Muscle of arm (tissue), 14 donors: ENCODE measurements around the gene ZNF75A. TPM values are rescaled to one million over a fixed set of nuclear protein-coding genes. Genes with fewer than 3 reads are reported as not detected.
"Not testable (repeated sequence)": the region's sequence is repeated elsewhere in the genome, so short reads cannot be mapped to it uniquely, and the experiment has no call there.

ENCODE experiments used
- DNase-seq: peaks from one replicate; pipeline ENCODE4 v3.0.0-alpha.2; 2013
- long read RNA-seq, 11 donors: transcript quantifications; one replicate each; lab custom pipeline, GENCODE V29; 2026
- polyA plus RNA-seq, 12 donors: library from polyadenylated mRNA; unstranded; fragments of 120-200 nt; gene quantifications; one replicate each; pipeline ENCODE4 v1.2.1, GENCODE V29; 2013; ENCODE audit not compliant: insufficient read length in 12 of 12

Gene ZNF75A
- 10 to 100 TPM in 11 of 12 donors, not detected in 1; 19.6 to 54.6 (median 32.0) TPM for polyA plus RNA-seq
- long read RNA-seq, donor 1, transcript ZNF75A-206 (1 exons, 3,989 nt), result major isoform, 6 of 8 reads
- long read RNA-seq, donor 1, partial matches to known transcripts, result 0 of 8 reads
- long read RNA-seq, donor 1, other reads (novel, unspliced or antisense), result 0 of 8 reads
- long read RNA-seq, donor 2, partial matches to known transcripts, result 0 of 11 reads
- long read RNA-seq, donor 2, other reads (novel, unspliced or antisense), result 0 of 11 reads
- long read RNA-seq, donor 3, partial matches to known transcripts, result 0 of 3 reads
- long read RNA-seq, donor 3, other reads (novel, unspliced or antisense), result 0 of 3 reads
- long read RNA-seq, donor 4, transcript ZNF75A-206 (1 exons, 3,989 nt), result major isoform, 5 of 9 reads
- long read RNA-seq, donor 4, partial matches to known transcripts, result 0 of 9 reads
- long read RNA-seq, donor 4, other reads (novel, unspliced or antisense), result 0 of 9 reads
- long read RNA-seq, donor 5, transcript ZNF75A-206 (1 exons, 3,989 nt), result major isoform, 9 of 16 reads
- long read RNA-seq, donor 5, partial matches to known transcripts, result 0 of 16 reads
- long read RNA-seq, donor 5, other reads (novel, unspliced or antisense), result 0 of 16 reads
- long read RNA-seq, donor 6, partial matches to known transcripts, result 0 of 4 reads
- long read RNA-seq, donor 6, other reads (novel, unspliced or antisense), result 0 of 4 reads
- long read RNA-seq, donor 7, transcript ZNF75A-206 (1 exons, 3,989 nt), result major isoform, 5 of 7 reads
- long read RNA-seq, donor 7, partial matches to known transcripts, result 0 of 7 reads
- long read RNA-seq, donor 7, other reads (novel, unspliced or antisense), result 0 of 7 reads
- long read RNA-seq, donor 8, partial matches to known transcripts, result 0 of 5 reads
- long read RNA-seq, donor 8, other reads (novel, unspliced or antisense), result 0 of 5 reads
- long read RNA-seq, donor 9, partial matches to known transcripts, result 0 of 2 reads
- long read RNA-seq, donor 9, other reads (novel, unspliced or antisense), result 0 of 2 reads
- long read RNA-seq, donor 10, transcript ZNF75A-206 (1 exons, 3,989 nt), result major isoform, 8 of 10 reads
- long read RNA-seq, donor 10, partial matches to known transcripts, result 0 of 10 reads
- long read RNA-seq, donor 10, other reads (novel, unspliced or antisense), result 0 of 10 reads
- long read RNA-seq, donor 11, transcript ZNF75A-206 (1 exons, 3,989 nt), result major isoform, 5 of 8 reads
- long read RNA-seq, donor 11, partial matches to known transcripts, result 0 of 8 reads
- long read RNA-seq, donor 11, other reads (novel, unspliced or antisense), result 0 of 8 reads

GRCh38 chr16:3305109-3306068, at the start of gene ZNF75A, which contains the start of gene TIGD7:
TSS of gene ZNF75A (plus strand) at chr16:3305497. CDS start at chr16:3308429, 2,932 bp downstream.
TSS of gene TIGD7 (minus strand) at chr16:3305430. CDS start at chr16:3300614, 4,816 bp downstream.
- peak; percentile 92 for DNase-seq

- DNase-seq, result no peak
These were observed 49.0 kb upstream of the ZNF75A start, which contains the start of gene MEFV for GRCh38 chr16:3256146-3256865. TSS of gene MEFV (minus strand) at chr16:3256633. CDS start at chr16:3256587, 46 bp downstream.

GRCh38 chr16:3256866-3257465, 48.3 kb upstream of the ZNF75A start:
- DNase-seq, result no peak

- no peak for DNase-seq
These were observed 45.5 kb upstream of the ZNF75A start for GRCh38 chr16:3259836-3260235.

GRCh38 chr16:3262517-3262916, 42.8 kb upstream of the ZNF75A start:
- DNase-seq, result no peak

- peak; percentile 96 for DNase-seq
These were observed 40.9 kb upstream of the ZNF75A start for GRCh38 chr16:3264137-3265036.

GRCh38 chr16:3266873-3267537, 38.3 kb upstream of the ZNF75A start:
- no peak for DNase-seq

- DNase-seq, result no peak
These were observed 37.0 kb upstream of the ZNF75A start for GRCh38 chr16:3268294-3268693.

- DNase-seq, result not testable (repeated sequence)
These were observed 34.6 kb upstream of the ZNF75A start for GRCh38 chr16:3270718-3271117.

GRCh38 chr16:3271281-3271680, 34.0 kb upstream of the ZNF75A start:
- DNase-seq, result not testable (repeated sequence)

GRCh38 chr16:3274490-3274889, 30.8 kb upstream of the ZNF75A start:
- no peak for DNase-seq

GRCh38 chr16:3274947-3275346, 30.4 kb upstream of the ZNF75A start:
- no peak for DNase-seq

- no peak for DNase-seq
These were observed 28.6 kb upstream of the ZNF75A start for GRCh38 chr16:3276679-3277078.

- DNase-seq, result no peak
These were observed 24.0 kb upstream of the ZNF75A start for GRCh38 chr16:3281222-3281820.

GRCh38 chr16:3282103-3282729, 23.1 kb upstream of the ZNF75A start:
- no peak for DNase-seq

GRCh38 chr16:3282730-3283542, 22.4 kb upstream of the ZNF75A start, which contains the start of gene ZNF263:
TSS of gene ZNF263 (plus strand) at chr16:3283491. CDS start at chr16:3283819, 328 bp downstream.
- peak; percentile 97 for DNase-seq
